Uterus (tissue), 2 donors: ENCODE data around the gene HAUS5.

Experiments used
- CTCF ChIP-seq, 4 experiments: fragments of 200-600 bp in 2 of 4; fragments of 450-650 bp in 2 of 4; sonication (generic) in 2 of 4; IDR thresholded peaks; one replicate each; pipeline ENCODE4 v1.5.1; 2016 to 2019; ENCODE audit warnings: antibody characterized with exemption in 4 of 4, mild to moderate bottlenecking in 2 of 4, moderate library complexity in 1 of 4
- POLR2A ChIP-seq, 2 donors: fragments of 450-650 bp; IDR thresholded peaks; one replicate each; pipeline ENCODE4 v1.6.1; 2016; ENCODE audit warnings: antibody characterized with exemption in 2 of 2, mild to moderate bottlenecking in 1 of 2, moderate library complexity in 1 of 2

- TF ChIP-seq CTCF (IDR thresholded peaks at IDR 0.05): no peak
- TF ChIP-seq POLR2A (IDR thresholded peaks at IDR 0.05): no peak
Measured at GRCh38 chr19:35590875-35591274, 21.7 kb upstream of the HAUS5 start.
